Suppressor macrophage treated with lipopolysaccharide for 1 hour (primary cell): ENCODE results near the gene LGR6.
"Not testable (repeated sequence)": the region's sequence is repeated elsewhere in the genome, so short reads cannot be mapped to it uniquely, and the experiment has no call there.

Experiments used
- DNase-seq, 3 donors: peaks; one replicate each; pipeline ENCODE4 v3.0.0-alpha.2; 2020 to 2022

The LGR6 gene

DNA sequence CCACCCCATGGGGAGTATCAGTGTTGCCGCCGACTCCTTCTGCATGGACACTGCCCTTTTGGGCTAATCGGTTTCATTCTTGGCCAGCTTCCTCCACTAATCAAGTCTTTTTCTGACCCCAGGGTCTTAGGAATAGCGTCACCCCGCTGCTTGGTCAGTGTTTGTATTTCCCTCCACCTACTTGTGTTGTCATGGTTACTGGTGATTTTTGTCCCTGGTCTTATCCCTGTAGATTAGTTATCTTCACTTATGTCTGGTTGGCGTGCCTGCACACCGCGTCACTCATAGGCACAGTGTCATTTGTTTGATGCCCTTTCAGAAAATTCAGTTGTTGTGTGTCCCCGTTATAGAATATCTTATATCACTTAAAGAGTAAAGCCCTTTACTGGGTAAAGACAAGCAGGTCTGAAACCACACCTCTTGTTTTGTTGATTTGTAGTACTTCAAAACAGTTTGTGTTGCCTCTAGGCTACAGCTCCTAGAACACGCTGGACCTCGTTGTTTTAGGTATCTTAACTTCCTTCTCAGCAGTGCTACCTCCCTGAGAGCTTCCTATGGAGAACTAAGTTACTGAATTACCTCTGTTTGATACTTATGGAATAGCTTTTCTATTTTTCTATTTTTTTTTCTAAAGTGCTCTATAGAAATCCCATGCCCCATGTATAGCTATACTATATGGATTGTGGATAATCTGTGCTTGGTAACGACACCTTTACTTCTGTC, 155.8 kb downstream of the LGR6 start:
- DNase-seq, result peak; percentile 56 to 79 (median 64)

DNA sequence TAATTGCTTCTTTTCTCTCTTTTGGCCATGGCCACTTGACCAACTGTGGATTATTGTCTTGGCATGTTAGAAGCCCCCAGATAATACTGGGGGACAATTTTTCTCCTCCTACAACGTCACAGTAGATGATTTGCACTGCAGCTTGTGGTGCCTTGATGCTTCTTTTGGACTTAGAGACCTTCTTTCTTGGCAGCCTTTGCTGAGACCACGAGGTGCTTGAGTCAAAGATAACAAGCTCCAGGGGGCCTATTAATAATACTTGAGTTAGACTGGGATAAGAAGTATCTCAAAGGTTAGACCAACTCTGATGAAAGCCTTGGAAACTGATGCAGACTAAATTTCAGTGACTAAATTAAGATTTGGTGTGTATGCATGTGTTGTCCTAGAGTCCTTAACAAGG, 158.1 kb downstream of the LGR6 start:
- no peak for DNase-seq

DNA sequence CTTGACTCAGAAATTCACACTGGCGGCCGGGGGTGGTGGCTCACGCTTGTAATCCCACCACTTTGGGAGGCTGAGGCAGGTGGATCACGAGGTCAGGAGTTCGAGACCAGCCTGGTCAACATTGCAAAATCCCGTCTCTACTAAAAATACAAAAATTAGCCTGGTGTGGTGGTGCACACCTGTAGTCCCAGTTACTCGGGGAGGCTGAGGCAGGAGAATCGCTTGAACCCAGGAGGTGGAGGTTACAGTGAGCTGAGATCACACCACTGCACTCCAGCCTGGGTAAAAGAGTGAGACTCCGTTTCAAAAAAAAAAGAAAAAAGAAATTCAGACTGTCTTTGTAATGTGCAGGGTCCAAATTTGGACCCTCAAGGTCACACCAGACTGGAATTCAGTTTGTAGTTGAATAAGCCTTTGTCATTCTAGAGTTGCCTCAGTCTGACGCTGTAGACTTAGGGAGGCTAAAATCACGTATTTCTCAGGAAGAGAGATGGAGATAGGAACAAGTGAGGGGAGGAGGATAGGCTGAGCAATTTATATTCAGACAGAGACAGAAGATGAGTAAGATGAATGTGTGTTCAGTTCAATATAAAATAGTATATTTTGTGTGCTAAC, 159.1 kb downstream of the LGR6 start:
- not testable (repeated sequence) for DNase-seq

DNA sequence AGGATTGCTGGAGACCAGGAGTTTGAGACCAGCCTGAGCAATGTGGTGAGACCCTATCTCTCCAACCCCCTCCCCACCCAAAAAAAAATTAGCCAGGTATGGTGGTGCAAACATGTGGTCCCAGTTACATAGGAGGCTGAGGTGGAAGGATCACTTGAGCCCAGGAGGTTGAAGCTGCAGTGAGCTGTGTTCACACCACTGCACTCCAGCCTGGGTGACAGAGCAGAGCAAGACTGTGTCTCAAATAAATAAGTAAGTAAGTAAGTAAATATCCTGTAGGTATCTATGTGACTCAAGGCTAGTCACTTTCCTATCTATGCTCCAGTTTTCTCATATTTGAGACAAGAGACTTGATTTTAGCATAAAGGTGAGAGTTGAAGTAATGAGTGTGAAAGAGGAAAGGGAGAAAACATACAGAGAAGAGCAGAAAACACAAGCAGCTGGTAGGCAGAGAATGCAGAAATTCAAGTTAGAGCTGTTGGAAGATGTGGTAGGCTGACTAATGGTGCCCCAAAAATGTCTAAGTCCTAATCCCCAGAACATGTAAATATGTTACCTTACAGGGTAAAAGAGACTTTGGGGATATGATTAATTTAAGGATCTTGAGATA, 162.4 kb downstream of the LGR6 start:
- DNase-seq, result no peak

DNA sequence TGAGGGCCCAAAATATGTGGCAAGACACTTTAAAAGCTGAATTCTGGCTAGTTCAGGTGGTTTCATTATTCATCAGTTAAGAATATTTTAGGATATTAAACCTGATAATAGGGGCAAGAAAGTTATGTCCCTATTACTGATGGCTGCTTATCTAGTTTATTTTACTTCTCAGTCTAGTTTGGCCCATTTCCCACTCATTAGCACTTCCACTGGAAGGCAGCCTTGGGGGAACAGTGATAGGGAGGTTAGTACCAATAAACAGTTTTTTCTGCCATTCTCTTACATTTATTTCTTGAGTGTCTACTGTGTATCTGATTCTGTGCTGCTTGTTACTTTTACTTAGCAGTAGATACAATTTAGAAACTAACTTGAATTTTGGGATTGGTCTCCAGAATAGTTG, 163.9 kb downstream of the LGR6 start:
- no peak for DNase-seq

DNA sequence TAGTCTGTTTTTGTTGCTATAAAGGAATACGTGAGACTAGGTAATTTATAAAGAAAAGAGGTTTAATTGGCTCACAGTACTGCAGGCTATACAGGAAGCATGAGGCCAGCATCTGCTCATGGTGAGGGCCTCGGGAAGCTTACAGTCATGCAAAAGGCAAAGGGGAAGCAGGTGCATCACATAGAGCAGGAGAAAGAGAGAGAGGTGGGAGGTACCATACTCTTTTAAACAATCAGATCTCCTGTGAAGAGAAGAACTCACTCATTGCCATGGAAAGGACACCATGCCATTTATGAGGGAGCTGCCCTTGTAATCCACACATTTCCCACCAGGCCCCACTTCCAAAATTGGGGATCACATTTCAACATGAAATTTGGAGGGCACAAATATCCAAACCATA, 167.6 kb downstream of the LGR6 start:
- no peak for DNase-seq

DNA sequence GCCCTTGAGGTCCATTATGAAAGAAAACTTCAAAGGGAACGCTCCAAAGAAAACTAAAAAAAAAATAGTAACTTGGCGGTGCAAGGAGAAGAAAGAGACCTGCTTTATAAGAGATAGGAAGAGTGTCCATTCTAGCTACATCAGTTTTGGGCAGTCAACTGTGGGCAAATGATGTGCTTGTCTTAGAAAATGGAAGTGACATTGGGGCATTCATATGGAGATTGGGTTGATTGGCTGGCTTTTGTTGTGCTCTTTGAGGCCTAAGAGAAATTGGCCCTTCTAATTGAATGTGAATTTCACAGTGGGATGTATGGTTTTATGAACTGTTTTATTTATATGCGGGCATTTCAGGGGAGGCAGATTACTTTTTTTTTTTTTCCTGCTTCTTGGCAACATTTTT, 168.1 kb downstream of the LGR6 start:
- no peak for DNase-seq

DNA sequence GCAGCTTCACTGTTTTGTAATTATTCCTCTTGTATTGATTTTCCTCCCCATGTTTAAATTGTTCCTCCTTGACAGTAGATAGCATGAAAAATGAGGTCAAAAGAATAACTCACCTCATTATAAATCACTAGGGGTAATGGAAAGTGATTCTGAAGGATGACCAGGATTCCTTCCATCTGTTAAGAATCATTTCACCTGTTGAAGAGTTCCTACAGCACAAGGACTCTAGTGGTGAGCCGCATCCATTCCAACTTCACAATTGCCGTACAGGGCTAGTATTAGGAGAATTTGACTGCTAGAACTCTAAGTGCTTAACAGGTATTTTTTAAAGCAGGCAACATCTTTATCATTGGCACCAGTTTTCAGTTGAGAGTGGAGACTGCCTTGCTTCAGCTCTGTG, 168.6 kb downstream of the LGR6 start:
- DNase-seq, result no peak

DNA sequence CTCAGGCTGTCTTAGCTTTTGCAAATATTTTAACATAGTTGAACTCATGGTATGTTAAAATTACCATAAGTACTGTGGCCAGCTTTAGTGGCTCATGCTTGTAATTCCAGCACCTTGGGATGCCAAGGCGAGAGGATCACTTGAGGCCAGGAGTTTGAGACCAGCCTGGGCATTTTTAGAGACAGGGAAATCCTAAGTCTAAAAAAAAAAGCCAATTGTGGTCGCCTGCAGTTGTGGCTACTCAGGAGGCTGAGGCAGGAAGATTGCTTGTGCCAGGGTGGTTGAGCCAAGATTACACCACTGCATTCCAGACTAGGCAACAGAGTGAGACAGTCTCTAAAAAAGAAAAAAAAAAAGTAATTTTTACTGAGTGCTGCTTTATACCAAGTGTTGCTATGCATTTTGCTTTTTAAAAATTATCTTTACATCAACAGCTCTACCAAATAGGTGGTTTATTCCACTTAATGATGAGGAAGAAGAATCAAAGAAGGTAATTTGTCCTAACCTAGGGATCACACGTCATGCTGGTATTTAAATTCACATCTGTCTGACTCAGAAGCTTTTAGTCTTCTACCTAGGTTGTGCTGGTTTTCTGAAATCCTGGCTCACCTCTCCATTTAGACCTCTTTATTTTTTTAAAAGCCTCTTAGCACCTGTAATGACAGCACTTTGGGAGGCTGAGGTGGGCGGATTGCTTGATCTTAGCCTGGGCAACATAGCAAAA, 171.7 kb downstream of the LGR6 start:
- DNase-seq, result no peak

DNA sequence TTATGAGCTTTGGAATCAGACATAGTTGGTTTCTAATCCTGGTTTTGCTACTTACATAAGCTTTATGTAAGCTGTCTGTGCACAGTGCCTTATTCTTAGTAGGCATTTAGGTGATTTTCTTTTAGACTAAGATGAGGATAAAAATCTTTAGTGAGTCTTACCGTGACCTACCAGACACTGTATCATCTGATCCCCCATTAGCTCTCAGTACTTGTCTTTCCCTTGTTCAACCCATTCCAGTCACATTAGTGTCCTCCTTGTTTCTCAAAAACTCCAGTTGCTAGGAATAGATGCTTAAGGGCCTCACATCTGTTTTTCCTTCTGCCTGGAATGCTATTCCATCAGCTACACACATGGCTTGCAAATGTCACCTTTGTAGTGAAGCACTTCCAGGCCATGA, 173.7 kb downstream of the LGR6 start:
- DNase-seq, result no peak
